Heart right ventricle (tissue), 16 donors: Measurements from ENCODE around the gene IGSF8. TPM values are rescaled to one million over a fixed set of nuclear protein-coding genes. Genes with fewer than 3 reads are reported as not detected.

Experiments
- ATAC-seq, 8 donors: fragments of 200-7000 bp; cut with Tn5 transposase; one replicate each; pipeline ENCODE4 v1.9.1; 2020; ENCODE audit warnings: mild to moderate bottlenecking in 8 of 8, moderate library complexity in 8 of 8, moderate number of reproducible peaks in 1 of 8
- DNase-seq, 2 donors: peaks; one replicate each; pipeline ENCODE4 v3.0.0-alpha.2; 2020
- H3K27ac ChIP-seq, 10 donors: fragments of 200-600 bp; sonication (generic) in 2 of 10; one replicate each; pipeline versions ENCODE4 v1.5.0 to v1.8.0; 2020 to 2022; ENCODE audit warnings: mild to moderate bottlenecking in 3 of 10
- H3K27me3 ChIP-seq, 7 donors: fragments of 200-600 bp; one replicate each; pipeline ENCODE4 v1.8.0; 2021 to 2022; ENCODE audit warnings: mild to moderate bottlenecking in 2 of 7
- H3K36me3 ChIP-seq, 9 donors: fragments of 200-600 bp; sonication (generic) in 1 of 9; one replicate each; pipeline versions ENCODE4 v1.5.0 to v1.8.0; 2020 to 2022; ENCODE audit warnings: mild to moderate bottlenecking in 2 of 9
- H3K4me1 ChIP-seq, 9 donors: fragments of 200-600 bp; sonication (generic) in 1 of 9; one replicate each; pipeline versions ENCODE4 v1.5.0 to v1.8.0; 2020 to 2022; ENCODE audit warnings: mild to moderate bottlenecking in 4 of 9
- H3K4me3 ChIP-seq, 10 donors: fragments of 200-600 bp; sonication (generic) in 2 of 10; one replicate each; pipeline versions ENCODE4 v1.5.0 to v1.8.0; 2020 to 2022; ENCODE audit warnings: mild to moderate bottlenecking in 7 of 10, moderate library complexity in 2 of 10
- H3K9me3 ChIP-seq, 11 donors: fragments of 200-600 bp in 10 of 11; sonication (generic) in 2 of 11; one replicate each; pipeline versions ENCODE4 v1.5.0 to v1.8.0; 2013 to 2022; ENCODE audit warnings: mild to moderate bottlenecking in 2 of 11, control low read depth in 1 of 11, moderate library complexity in 1 of 11
- CTCF ChIP-seq, 9 donors: fragments of 200-600 bp; sonication (generic) in 2 of 9; IDR thresholded peaks; one replicate each; pipeline versions ENCODE4 v1.5.0 to v1.8.0; 2021 to 2022; ENCODE audit warnings: antibody characterized with exemption in 9 of 9, mild to moderate bottlenecking in 5 of 9, moderate library complexity in 1 of 9
- WGBS, 2 donors: extraction: QIAGEN DNeasy Blood & Tissue Kit; methylation state at CpG; one replicate each; pipeline ENCODE4 v1.1.7; 2013; ENCODE audit warnings: inconsistent platforms in 1 of 2; 5-methylcytosine and 5-hydroxymethylcytosine counted together
- intact Hi-C, 10 donors: fragments of 100-400 bp; cut with DNase I; formaldehyde crosslinking; loops; one replicate each; pipeline versions ENCODE4 v1.11.1 to v1.14.2; 2022
- polyA plus RNA-seq, 2 donors: library from polyadenylated mRNA; stranded (reverse); fragments of 200-250 nt; gene quantifications; one replicate each; pipeline ENCODE4 v1.2.3, GENCODE V29; 2013
- total RNA-seq, 10 donors: library from RNA; stranded (reverse); fragmentation: NEBNext Ultra II Directional in 3 of 10; extraction: Animal tissue kit (Norgen Biotek cat#: 25700) in 3 of 10; gene quantifications; one replicate each; pipeline versions ENCODE4 v1.2.1 to v1.2.4, GENCODE V29; 2021 to 2023
- donor health status: Arrhythmogenic right ventricular cardiomyopathy.
- donor health status: ischemic (EF 13 %, LVEDD 7.1; RV severe dilation, severe dysfunction).
- donor health status: healthy with polysubstance abuse.
- donor health status: DM: no; HTN: yes; CAD: no.
- donor health status: DM: no; HTN: no; CAD: no.
- donor health status: ischemic (EF 25% LVEDD 6.9; RV normal size, moderate dysfunction).
- donor health status: ischemic (EF 25% LVEDD 5.7; RV mildly dilated, moderate dysfunction).
- donor health status: healthy.
- donor health status: DM: yes; HTN: yes; CAD: no.
- donor health status: Ischemic cardiomyopathy.
- donor health status: ischemic (EF 35%, LVEDD 5.7; RV mildly dilated, moderate dysfunction).
- donor health status: nonischemic (EF 11% LVEDD 7.7; RV severe dilation, severe dysfunction).
- donor health status: DM: yes; HTN: yes; CAD: no.
- donor health status: PGD.
- donor health status: ischemic (EF 29% LVEDD 5.4; RV normal size, mild dysfunction).
- donor health status: nonischemic (EF 23%, LVEDD 6.1; RV moderate dilation, normal function).

Gene IGSF8
- total and polyA plus RNA-seq, 12 donors, result 13.4 to 42.2 (median 20.6) TPM

DNA sequence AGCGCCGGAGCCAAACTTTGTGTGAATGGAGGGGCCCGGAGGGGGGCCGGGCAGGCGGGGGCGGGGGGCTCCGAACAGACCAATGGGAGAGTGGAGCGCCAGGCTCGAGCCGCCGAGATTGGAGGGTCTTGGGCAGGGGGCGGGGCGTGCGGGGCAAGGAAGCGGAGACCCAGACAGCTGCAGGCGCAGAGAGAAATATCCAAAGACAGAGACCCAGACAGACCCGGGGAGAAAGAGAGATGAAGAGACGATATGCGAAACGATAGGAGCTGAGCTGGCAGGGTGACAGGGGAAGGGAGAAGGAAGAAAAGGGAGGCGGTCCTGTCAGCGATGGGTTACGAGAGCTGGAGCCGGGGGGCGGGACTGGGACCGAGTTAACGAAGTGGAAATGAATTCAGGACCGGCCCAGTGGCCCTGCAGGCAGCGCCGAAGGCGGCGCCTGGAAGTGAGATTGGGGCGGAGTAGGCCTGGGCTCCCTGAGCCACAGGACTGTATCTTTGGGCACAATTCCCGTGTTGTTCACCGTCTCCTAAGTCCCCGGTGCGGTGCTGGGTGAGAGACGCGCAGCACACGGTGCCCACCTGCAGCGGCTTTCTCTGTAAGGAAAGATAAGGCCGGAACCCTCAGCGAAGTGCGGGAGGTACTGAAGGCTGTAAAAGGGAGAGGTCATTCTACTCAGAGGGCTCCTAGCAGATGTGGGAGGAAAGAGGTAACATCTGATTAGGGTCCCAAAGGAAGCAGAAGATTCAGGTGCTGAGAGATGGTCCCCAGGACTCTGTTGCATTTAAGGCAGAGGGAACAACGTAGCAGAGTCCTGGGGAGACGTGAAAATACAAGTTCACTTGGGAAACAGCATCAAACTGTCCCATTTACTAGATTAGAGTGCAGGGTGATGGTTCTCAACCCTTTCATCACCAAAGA is 27.9 kb downstream of the IGSF8 start:
- Histone ChIP-seq H3K27me3 (peaks cover 0 to 35% (median 7%) of the 10 kb centered on the region in 7 donors), H3K4me1 (peaks cover 0 to 23% (median 10%) of the 10 kb centered on the region in 9 donors), H3K27ac (peak overlapping the region in 1 of 10 donors; percentile 28), H3K4me3 (peak overlapping the region; percentile 43 to 82 (median 60)), H3K36me3 (no peaks in the 10 kb centered on the region), H3K9me3 (no peaks in the 10 kb centered on the region)
- no peak for TF ChIP-seq CTCF (IDR thresholded peaks at IDR 0.05)
- peak; percentile 87 to 97 (median 96) for ATAC-seq
- WGBS, 2 donors, result 1% methylated on average over 45 to 46 of the region's 46 CpGs
- intact Hi-C loops, result no loop called here
- DNase-seq, result peak; percentile 82

DNA sequence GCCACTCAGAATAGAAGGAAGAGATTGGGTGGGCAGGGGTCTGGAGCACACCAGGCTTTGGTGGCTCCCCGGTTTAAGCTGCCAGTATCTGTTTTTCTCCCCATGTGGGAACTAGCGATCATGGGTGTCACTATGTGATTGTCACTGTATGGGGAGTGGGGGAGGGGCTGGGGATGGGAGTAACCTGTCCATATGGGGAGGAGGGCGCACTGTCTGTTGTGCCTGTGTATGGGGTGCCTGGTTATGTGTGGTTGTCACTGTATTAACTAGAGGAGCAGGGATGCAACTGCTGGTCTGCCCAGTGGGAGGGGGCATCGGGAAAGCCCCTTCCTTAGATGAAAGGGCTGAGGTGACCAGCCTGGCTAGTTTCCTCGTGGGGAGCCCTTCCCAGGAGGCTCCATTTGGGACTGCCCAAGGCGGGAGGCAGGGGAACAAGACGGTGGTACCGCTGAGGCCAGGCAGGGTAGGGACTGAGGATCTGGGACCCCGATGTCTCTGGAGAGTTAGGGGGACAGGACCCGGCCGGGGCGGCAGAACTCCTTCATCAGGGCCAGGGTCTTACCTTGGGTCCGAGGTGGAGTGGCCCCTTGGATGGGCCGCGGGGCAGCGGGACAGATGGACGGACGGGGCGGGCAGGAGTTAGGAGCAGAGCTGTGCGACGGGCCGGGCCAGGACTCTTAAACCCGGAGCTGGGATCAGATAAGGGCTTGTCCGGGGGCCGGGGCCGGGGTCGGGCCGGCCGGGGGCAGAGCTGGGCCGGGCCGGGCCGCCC is 28.8 kb downstream of the IGSF8 start, which contains the start of gene KCNJ10:
KCNJ10 (minus strand) TSS at position 701 of the 772 bp plus-strand sequence. CDS start 27,628 bp downstream, outside the sequence.
- Histone ChIP-seq H3K36me3 (no peaks in the 10 kb centered on the region), H3K9me3 (no peaks in the 10 kb centered on the region), H3K4me1 (peaks cover 0 to 15% (median 10%) of the 10 kb centered on the region in 9 donors), H3K27me3 (peaks cover 0 to 35% (median 7%) of the 10 kb centered on the region in 7 donors), H3K4me3 (peak within 1 kb of the TSS; percentile 43 to 82 (median 60)), H3K27ac (peak within 1 kb of the TSS in 1 of 10 donors; percentile 28)
- peak in 3 of 8 donors; percentile 9 to 72 (median 10) for ATAC-seq
- no peak for DNase-seq
- WGBS, 2 donors, result 10 to 12% methylated on average over 32 of the region's 32 CpGs
- TF ChIP-seq CTCF (IDR thresholded peaks at IDR 0.05), result no peak
- intact Hi-C loops, result no loop called here

GRCh38 chr1:160068225-160068624 is 30.2 kb downstream of the IGSF8 start:
- Histone ChIP-seq H3K27me3 (peaks cover 0 to 35% (median 7%) of the 10 kb centered on the region in 7 donors), H3K36me3 (no peaks in the 10 kb centered on the region), H3K9me3 (no peaks in the 10 kb centered on the region), H3K27ac (no peak overlapping the region), H3K4me3 (no peak overlapping the region), H3K4me1 (peaks cover 0 to 15% (median 10%) of the 10 kb centered on the region in 9 donors)
- WGBS, 2 donors, result 63 to 71% methylated on average over 5 of the region's 5 CpGs
- DNase-seq (no peak), ATAC-seq (no peak)
- intact Hi-C loops, result no loop called here
- no peak for TF ChIP-seq CTCF (IDR thresholded peaks at IDR 0.05)
